HEK293 (cell line): ENCODE results near the gene ERI3.

Source experiments
- BCL11B ChIP-seq: fragments of 450-650 bp; formaldehyde crosslinking; IDR thresholded peaks from 2 replicates; pipeline ENCODE4 v1.5.1; 2016; ENCODE audit warnings: low read depth, missing biosample characterization, missing genetic modification characterization
- EGR2 ChIP-seq: fragments of 450-650 bp; formaldehyde crosslinking; IDR thresholded peaks from 2 replicates; pipeline ENCODE4 v1.5.1; 2016; ENCODE audit warnings: low read depth, missing biosample characterization, missing genetic modification characterization
- KLF10 ChIP-seq: fragments of 450-650 bp; IDR thresholded peaks from 2 replicates; pipeline ENCODE4 v1.5.1; 2018; ENCODE audit warnings: missing biosample characterization, mild to moderate bottlenecking, missing genetic modification characterization
- KLF9 ChIP-seq: fragments of 450-650 bp; formaldehyde crosslinking; IDR thresholded peaks from 2 replicates; pipeline ENCODE4 v1.5.1; 2016; ENCODE audit warnings: missing biosample characterization, missing genetic modification characterization, low read depth
- OSR2 ChIP-seq: fragments of 450-650 bp; formaldehyde crosslinking; IDR thresholded peaks from 2 replicates; pipeline ENCODE4 v1.5.1; 2016; ENCODE audit warnings: missing biosample characterization, missing genetic modification characterization
- ZNF24 ChIP-seq: fragments of 450-650 bp; formaldehyde crosslinking; IDR thresholded peaks from 2 replicates; pipeline ENCODE4 v1.5.1; 2016; ENCODE audit warnings: missing biosample characterization, missing genetic modification characterization
- ZNF404 ChIP-seq: fragments of 450-650 bp; formaldehyde crosslinking; IDR thresholded peaks from 2 replicates; pipeline ENCODE4 v1.5.1; 2017; ENCODE audit warnings: missing biosample characterization, missing genetic modification characterization
- ZNF423 ChIP-seq: fragments of 450-650 bp; formaldehyde crosslinking; IDR thresholded peaks from 2 replicates; pipeline ENCODE4 v1.5.1; 2016; ENCODE audit warnings: missing biosample characterization, missing genetic modification characterization
- ZNF433 ChIP-seq: fragments of 450-650 bp; formaldehyde crosslinking; IDR thresholded peaks from 2 replicates; pipeline ENCODE4 v1.5.1; 2016; ENCODE audit warnings: missing biosample characterization, missing genetic modification characterization, low read depth
- ZNF501 ChIP-seq: fragments of 450-650 bp; formaldehyde crosslinking; IDR thresholded peaks from 2 replicates; pipeline ENCODE4 v1.5.1; 2016; ENCODE audit warnings: missing biosample characterization, missing genetic modification characterization
- ZNF510 ChIP-seq: fragments of 450-650 bp; formaldehyde crosslinking; IDR thresholded peaks from 2 replicates; pipeline ENCODE4 v1.5.1; 2018; ENCODE audit warnings: mild to moderate bottlenecking, missing genetic modification characterization, missing biosample characterization; ENCODE audit not compliant: insufficient replicate concordance
- ZNF514 ChIP-seq: fragments of 450-650 bp; formaldehyde crosslinking; IDR thresholded peaks from 2 replicates; pipeline ENCODE4 v1.5.1; 2016; ENCODE audit warnings: missing biosample characterization, missing genetic modification characterization
- ZNF555 ChIP-seq: fragments of 450-650 bp; formaldehyde crosslinking; conservative IDR thresholded peaks from 2 replicates; pipeline ENCODE4 v1.5.1; 2017; ENCODE audit warnings: missing biosample characterization, mild to moderate bottlenecking, missing genetic modification characterization, inconsistent platforms
- ZNF558 ChIP-seq: fragments of 450-650 bp; formaldehyde crosslinking; IDR thresholded peaks from 2 replicates; pipeline ENCODE4 v1.5.1; 2016; ENCODE audit warnings: missing biosample characterization, missing genetic modification characterization
- ZNF768 ChIP-seq: fragments of 450-650 bp; formaldehyde crosslinking; IDR thresholded peaks from 2 replicates; pipeline ENCODE4 v1.5.1; 2018; ENCODE audit warnings: missing biosample characterization, mild to moderate bottlenecking, missing genetic modification characterization
- ZNF837 ChIP-seq: fragments of 450-650 bp; formaldehyde crosslinking; IDR thresholded peaks from 2 replicates; pipeline ENCODE4 v1.5.1; 2016; ENCODE audit warnings: missing biosample characterization, missing genetic modification characterization
- TF ChIP-seq, protein P1 (sequence below): fragments of 450-650 bp; formaldehyde crosslinking; IDR thresholded peaks from 2 replicates; pipeline ENCODE4 v1.5.1; 2016; ENCODE audit warnings: missing biosample characterization, missing genetic modification characterization
- TF ChIP-seq, protein P2 (sequence below): fragments of 450-650 bp; formaldehyde crosslinking; IDR thresholded peaks from 2 replicates; pipeline ENCODE4 v1.5.1; 2016; ENCODE audit warnings: missing biosample characterization, missing genetic modification characterization, borderline replicate concordance
- TF ChIP-seq, protein P3 (sequence below): fragments of 450-650 bp; formaldehyde crosslinking; IDR thresholded peaks from 2 replicates; pipeline ENCODE4 v1.5.1; 2016; ENCODE audit warnings: missing biosample characterization, missing genetic modification characterization
- TF ChIP-seq, protein P4 (sequence below): fragments of 450-650 bp; formaldehyde crosslinking; IDR thresholded peaks from 2 replicates; pipeline ENCODE4 v1.5.1; 2016; ENCODE audit warnings: missing biosample characterization, missing genetic modification characterization
- TF ChIP-seq, protein P5 (sequence below): fragments of 450-650 bp; formaldehyde crosslinking; IDR thresholded peaks from 2 replicates; pipeline ENCODE4 v1.5.1; 2017; ENCODE audit warnings: missing biosample characterization, mild to moderate bottlenecking, missing genetic modification characterization, moderate library complexity

The ERI3 gene

DNA sequence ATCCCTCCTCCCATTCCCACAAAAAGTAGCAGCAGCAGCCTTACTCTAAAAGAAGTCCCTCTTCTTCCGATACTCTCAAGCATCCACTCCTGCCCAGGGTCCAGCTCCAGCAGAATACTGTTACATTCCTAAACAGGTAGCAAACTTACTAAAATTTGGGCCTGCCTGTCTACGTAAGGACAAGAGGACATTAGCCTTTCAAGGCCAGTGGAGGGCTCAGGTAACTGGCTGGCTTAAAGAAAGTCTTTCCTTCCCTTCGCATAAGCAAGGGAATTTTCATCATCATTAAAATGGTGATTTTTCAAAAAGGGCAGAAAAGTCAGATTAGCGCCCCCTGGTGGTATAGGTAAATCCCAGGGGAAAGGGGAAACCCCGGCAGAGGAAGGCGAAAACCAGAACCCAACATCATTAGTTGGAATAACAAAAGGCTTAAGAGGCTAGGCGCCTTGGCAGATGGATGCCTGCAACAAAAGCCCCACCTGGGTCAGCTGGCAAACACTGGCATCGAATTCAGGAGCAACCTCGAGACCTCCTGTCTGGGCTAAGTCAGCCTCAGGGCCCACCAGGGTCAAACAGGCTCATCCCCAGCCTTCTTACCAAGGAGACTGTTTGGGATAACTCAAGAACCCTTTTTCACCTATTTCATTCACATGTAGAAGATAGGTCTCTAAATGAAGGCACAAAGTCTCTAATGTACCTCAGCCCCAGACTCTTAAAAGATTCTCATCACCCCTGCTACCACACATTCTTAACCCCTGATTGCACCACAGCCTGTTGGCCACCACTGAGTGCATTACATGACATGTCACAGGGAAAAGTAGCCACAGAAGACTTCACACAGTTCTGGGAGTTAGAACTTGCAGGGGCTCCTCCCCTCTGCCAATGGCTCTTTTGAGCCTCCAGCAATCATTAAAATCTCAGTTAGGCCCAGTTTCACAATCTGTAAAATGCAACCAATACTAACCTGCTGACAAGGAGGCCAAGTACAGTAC, 36.7 kb downstream of the ERI3 start (continued):
- TF ChIP-seq ZNF433 (tag by site-specific recombination) = no peak
- no peak for TF ChIP-seq OSR2 (tag by site-specific recombination)
- TF ChIP-seq ZNF510 (tag by site-specific recombination) = no peak
- no peak for TF ChIP-seq ZNF768
- TF ChIP-seq EGR2 (tag by site-specific recombination) = no peak
- TF ChIP-seq, protein P1, sequence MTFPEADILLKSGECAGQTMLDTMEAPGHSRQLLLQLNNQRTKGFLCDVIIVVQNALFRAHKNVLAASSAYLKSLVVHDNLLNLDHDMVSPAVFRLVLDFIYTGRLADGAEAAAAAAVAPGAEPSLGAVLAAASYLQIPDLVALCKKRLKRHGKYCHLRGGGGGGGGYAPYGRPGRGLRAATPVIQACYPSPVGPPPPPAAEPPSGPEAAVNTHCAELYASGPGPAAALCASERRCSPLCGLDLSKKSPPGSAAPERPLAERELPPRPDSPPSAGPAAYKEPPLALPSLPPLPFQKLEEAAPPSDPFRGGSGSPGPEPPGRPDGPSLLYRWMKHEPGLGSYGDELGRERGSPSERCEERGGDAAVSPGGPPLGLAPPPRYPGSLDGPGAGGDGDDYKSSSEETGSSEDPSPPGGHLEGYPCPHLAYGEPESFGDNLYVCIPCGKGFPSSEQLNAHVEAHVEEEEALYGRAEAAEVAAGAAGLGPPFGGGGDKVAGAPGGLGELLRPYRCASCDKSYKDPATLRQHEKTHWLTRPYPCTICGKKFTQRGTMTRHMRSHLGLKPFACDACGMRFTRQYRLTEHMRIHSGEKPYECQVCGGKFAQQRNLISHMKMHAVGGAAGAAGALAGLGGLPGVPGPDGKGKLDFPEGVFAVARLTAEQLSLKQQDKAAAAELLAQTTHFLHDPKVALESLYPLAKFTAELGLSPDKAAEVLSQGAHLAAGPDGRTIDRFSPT = no peak
- no peak for TF ChIP-seq ZNF423 (tag by site-specific recombination)
- TF ChIP-seq, protein P2, sequence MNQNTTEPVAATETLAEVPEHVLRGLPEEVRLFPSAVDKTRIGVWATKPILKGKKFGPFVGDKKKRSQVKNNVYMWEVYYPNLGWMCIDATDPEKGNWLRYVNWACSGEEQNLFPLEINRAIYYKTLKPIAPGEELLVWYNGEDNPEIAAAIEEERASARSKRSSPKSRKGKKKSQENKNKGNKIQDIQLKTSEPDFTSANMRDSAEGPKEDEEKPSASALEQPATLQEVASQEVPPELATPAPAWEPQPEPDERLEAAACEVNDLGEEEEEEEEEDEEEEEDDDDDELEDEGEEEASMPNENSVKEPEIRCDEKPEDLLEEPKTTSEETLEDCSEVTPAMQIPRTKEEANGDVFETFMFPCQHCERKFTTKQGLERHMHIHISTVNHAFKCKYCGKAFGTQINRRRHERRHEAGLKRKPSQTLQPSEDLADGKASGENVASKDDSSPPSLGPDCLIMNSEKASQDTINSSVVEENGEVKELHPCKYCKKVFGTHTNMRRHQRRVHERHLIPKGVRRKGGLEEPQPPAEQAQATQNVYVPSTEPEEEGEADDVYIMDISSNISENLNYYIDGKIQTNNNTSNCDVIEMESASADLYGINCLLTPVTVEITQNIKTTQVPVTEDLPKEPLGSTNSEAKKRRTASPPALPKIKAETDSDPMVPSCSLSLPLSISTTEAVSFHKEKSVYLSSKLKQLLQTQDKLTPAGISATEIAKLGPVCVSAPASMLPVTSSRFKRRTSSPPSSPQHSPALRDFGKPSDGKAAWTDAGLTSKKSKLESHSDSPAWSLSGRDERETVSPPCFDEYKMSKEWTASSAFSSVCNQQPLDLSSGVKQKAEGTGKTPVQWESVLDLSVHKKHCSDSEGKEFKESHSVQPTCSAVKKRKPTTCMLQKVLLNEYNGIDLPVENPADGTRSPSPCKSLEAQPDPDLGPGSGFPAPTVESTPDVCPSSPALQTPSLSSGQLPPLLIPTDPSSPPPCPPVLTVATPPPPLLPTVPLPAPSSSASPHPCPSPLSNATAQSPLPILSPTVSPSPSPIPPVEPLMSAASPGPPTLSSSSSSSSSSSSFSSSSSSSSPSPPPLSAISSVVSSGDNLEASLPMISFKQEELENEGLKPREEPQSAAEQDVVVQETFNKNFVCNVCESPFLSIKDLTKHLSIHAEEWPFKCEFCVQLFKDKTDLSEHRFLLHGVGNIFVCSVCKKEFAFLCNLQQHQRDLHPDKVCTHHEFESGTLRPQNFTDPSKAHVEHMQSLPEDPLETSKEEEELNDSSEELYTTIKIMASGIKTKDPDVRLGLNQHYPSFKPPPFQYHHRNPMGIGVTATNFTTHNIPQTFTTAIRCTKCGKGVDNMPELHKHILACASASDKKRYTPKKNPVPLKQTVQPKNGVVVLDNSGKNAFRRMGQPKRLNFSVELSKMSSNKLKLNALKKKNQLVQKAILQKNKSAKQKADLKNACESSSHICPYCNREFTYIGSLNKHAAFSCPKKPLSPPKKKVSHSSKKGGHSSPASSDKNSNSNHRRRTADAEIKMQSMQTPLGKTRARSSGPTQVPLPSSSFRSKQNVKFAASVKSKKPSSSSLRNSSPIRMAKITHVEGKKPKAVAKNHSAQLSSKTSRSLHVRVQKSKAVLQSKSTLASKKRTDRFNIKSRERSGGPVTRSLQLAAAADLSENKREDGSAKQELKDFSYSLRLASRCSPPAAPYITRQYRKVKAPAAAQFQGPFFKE = no peak
- no peak for TF ChIP-seq BCL11B (tag by site-specific recombination)
- TF ChIP-seq, protein P3, sequence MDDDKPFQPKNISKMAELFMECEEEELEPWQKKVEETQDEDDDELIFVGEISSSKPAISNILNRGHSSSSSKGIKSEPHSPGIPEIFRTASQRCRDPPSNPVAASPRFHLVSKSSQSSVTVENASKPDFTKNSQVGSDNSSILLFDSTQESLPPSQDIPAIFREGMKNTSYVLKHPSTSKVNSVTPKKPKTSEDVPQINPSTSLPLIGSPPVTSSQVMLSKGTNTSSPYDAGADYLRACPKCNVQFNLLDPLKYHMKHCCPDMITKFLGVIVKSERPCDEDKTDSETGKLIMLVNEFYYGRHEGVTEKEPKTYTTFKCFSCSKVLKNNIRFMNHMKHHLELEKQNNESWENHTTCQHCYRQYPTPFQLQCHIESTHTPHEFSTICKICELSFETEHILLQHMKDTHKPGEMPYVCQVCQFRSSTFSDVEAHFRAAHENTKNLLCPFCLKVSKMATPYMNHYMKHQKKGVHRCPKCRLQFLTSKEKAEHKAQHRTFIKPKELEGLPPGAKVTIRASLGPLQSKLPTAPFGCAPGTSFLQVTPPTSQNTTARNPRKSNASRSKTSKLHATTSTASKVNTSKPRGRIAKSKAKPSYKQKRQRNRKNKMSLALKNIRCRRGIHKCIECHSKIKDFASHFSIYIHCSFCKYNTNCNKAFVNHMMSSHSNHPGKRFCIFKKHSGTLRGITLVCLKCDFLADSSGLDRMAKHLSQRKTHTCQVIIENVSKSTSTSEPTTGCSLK = no peak
- TF ChIP-seq ZNF501 (tag by site-specific recombination) = no peak
- TF ChIP-seq KLF10 = no peak
- no peak for TF ChIP-seq ZNF558 (tag by site-specific recombination)
- TF ChIP-seq ZNF24 = no peak
- TF ChIP-seq ZNF404 (tag by site-specific recombination) = no peak
- TF ChIP-seq ZNF837 (tag by site-specific recombination) = no peak
- TF ChIP-seq, protein P4, sequence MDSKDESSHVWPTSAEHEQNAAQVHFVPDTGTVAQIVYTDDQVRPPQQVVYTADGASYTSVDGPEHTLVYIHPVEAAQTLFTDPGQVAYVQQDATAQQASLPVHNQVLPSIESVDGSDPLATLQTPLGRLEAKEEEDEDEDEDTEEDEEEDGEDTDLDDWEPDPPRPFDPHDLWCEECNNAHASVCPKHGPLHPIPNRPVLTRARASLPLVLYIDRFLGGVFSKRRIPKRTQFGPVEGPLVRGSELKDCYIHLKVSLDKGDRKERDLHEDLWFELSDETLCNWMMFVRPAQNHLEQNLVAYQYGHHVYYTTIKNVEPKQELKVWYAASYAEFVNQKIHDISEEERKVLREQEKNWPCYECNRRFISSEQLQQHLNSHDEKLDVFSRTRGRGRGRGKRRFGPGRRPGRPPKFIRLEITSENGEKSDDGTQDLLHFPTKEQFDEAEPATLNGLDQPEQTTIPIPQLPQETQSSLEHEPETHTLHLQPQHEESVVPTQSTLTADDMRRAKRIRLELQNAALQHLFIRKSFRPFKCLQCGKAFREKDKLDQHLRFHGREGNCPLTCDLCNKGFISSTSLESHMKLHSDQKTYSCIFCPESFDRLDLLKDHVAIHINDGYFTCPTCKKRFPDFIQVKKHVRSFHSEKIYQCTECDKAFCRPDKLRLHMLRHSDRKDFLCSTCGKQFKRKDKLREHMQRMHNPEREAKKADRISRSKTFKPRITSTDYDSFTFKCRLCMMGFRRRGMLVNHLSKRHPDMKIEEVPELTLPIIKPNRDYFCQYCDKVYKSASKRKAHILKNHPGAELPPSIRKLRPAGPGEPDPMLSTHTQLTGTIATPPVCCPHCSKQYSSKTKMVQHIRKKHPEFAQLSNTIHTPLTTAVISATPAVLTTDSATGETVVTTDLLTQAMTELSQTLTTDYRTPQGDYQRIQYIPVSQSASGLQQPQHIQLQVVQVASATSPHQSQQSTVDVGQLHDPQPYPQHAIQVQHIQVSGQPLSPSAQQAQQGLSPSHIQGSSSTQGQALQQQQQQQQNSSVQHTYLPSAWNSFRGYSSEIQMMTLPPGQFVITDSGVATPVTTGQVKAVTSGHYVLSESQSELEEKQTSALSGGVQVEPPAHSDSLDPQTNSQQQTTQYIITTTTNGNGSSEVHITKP = no peak
- TF ChIP-seq, protein P5, sequence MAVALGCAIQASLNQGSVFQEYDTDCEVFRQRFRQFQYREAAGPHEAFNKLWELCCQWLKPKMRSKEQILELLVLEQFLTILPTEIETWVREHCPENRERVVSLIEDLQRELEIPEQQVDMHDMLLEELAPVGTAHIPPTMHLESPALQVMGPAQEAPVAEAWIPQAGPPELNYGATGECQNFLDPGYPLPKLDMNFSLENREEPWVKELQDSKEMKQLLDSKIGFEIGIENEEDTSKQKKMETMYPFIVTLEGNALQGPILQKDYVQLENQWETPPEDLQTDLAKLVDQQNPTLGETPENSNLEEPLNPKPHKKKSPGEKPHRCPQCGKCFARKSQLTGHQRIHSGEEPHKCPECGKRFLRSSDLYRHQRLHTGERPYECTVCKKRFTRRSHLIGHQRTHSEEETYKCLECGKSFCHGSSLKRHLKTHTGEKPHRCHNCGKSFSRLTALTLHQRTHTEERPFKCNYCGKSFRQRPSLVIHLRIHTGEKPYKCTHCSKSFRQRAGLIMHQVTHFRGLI (tag by site-specific recombination) = no peak
- no peak for TF ChIP-seq ZNF555
- TF ChIP-seq ZNF514 (tag by site-specific recombination) = no peak
- TF ChIP-seq KLF9 (tag by site-specific recombination) = no peak
